GM23338 (cell line): Measurements from ENCODE around the gene FYB2. TPM values are rescaled to one million over a fixed set of nuclear protein-coding genes. Genes with fewer than 3 reads are reported as not detected.

Source experiments
- ATAC-seq: fragments of 200-7000 bp; cut with Tn5 transposase; 3 replicates; pipeline ENCODE4 v1.9.1; 2020
- DNase-seq: peaks from one replicate; pipeline ENCODE4 v3.0.0-alpha.2; 2015; ENCODE audit warnings: low spot score
- H2AFZ ChIP-seq: fragments of 200-600 bp; sonication (generic); 2 replicates; pipeline ENCODE4 v1.8.0; 2016; ENCODE audit warnings: antibody characterized with exemption, mild to moderate bottlenecking, moderate library complexity
- H3F3A ChIP-seq: fragments of 200-600 bp; sonication (generic); replicated peaks from 2 replicates; pipeline ENCODE4 v1.8.0; 2017; ENCODE audit warnings: antibody characterized with exemption, mixed run types, low read depth
- H3K27ac ChIP-seq: fragments of 200-600 bp; sonication (generic); 2 replicates; pipeline ENCODE4 v1.6.1; 2016; ENCODE audit warnings: low read depth
- H3K27me3 ChIP-seq: fragments of 200-600 bp; sonication (generic); 2 replicates; pipeline ENCODE4 v1.8.0; 2016; ENCODE audit warnings: mild to moderate bottlenecking, mixed run types, moderate library complexity; ENCODE audit not compliant: insufficient read depth
- H3K36me3 ChIP-seq: fragments of 200-600 bp; sonication (generic); 2 replicates; pipeline ENCODE4 v1.8.0; 2016; ENCODE audit warnings: mild to moderate bottlenecking; ENCODE audit not compliant: insufficient read depth
- H3K4me1 ChIP-seq: fragments of 200-600 bp; sonication (generic); 2 replicates; pipeline ENCODE4 v1.8.0; 2016; ENCODE audit warnings: mild to moderate bottlenecking, moderate library complexity; ENCODE audit not compliant: insufficient read depth
- H3K4me2 ChIP-seq: fragments of 200-600 bp; sonication (generic); 2 replicates; pipeline ENCODE4 v1.7.1; 2017; ENCODE audit warnings: mixed run types
- H3K4me3 ChIP-seq: fragments of 200-600 bp; sonication (generic); 2 replicates; pipeline ENCODE4 v1.6.1; 2016; ENCODE audit warnings: mixed run types
- H3K79me2 ChIP-seq: fragments of 200-600 bp; sonication (generic); replicated peaks from 2 replicates; pipeline ENCODE4 v1.8.0; 2017; ENCODE audit warnings: mild to moderate bottlenecking; ENCODE audit not compliant: insufficient read depth
- H3K9me2 ChIP-seq: fragments of 200-600 bp; sonication (generic); 2 replicates; pipeline ENCODE4 v1.8.0; 2017; ENCODE audit not compliant: insufficient read depth
- H4K20me1 ChIP-seq: fragments of 200-600 bp; sonication (generic); replicated peaks from 2 replicates; pipeline ENCODE4 v1.8.0; 2017; ENCODE audit warnings: mild to moderate bottlenecking; ENCODE audit not compliant: insufficient read depth
- H3K27ac Mint-ChIP-seq: 2 replicates; pipeline ENCODE4 v1.8.0; 2020; ENCODE audit warnings: inconsistent platforms, mild to moderate bottlenecking, moderate library complexity, mixed read lengths
- H3K27me3 Mint-ChIP-seq: 3 replicates; pipeline ENCODE4 v1.8.0; 2022; ENCODE audit warnings: low read depth, mild to moderate bottlenecking, moderate library complexity, mixed read lengths, inconsistent platforms; ENCODE audit not compliant: insufficient read depth, poor library complexity
- H3K36me3 Mint-ChIP-seq: 3 replicates; pipeline ENCODE4 v1.8.0; 2021; ENCODE audit warnings: low read depth, mild to moderate bottlenecking, inconsistent platforms, moderate library complexity, mixed read lengths
- H3K4me1 Mint-ChIP-seq: 3 replicates; pipeline ENCODE4 v1.8.0; 2020; ENCODE audit warnings: mild to moderate bottlenecking, inconsistent platforms, mixed read lengths
- H3K4me3 Mint-ChIP-seq: 3 replicates; pipeline ENCODE4 v1.8.0; 2021; ENCODE audit warnings: moderate library complexity, mild to moderate bottlenecking, inconsistent platforms, mixed read lengths
- H3K9me3 Mint-ChIP-seq: 3 replicates; pipeline ENCODE4 v1.8.0; 2020; ENCODE audit warnings: moderate library complexity, mild to moderate bottlenecking, inconsistent platforms, mixed read lengths
- EZH2 ChIP-seq: fragments of 200-600 bp; sonication (generic); IDR thresholded peaks from one replicate; pipeline ENCODE4 v1.8.0; 2017; ENCODE audit warnings: antibody characterized with exemption, mild to moderate bottlenecking, low read depth; ENCODE audit not compliant: unreplicated experiment
- EZH2phosphoT487 ChIP-seq: fragments of 200-600 bp; sonication (generic); IDR thresholded peaks from one replicate; pipeline ENCODE4 v1.8.1; 2018; ENCODE audit warnings: antibody characterized with exemption; ENCODE audit not compliant: unreplicated experiment
- JUNB ChIP-seq: IDR thresholded peaks from one replicate; pipeline ENCODE4 v1.6.1; 2016; ENCODE audit warnings: antibody characterized with exemption; ENCODE audit not compliant: unreplicated experiment
- NANOG ChIP-seq: IDR thresholded peaks from 2 replicates; pipeline ENCODE4 v1.6.1; 2016; ENCODE audit warnings: antibody characterized with exemption, borderline replicate concordance
- POLR2AphosphoS5 ChIP-seq: IDR thresholded peaks from 2 replicates; pipeline ENCODE4 v1.6.1; 2016; ENCODE audit warnings: antibody characterized with exemption, low read depth
- STAT1 ChIP-seq: IDR thresholded peaks from one replicate; pipeline ENCODE4 v1.6.1; 2016; ENCODE audit warnings: antibody characterized with exemption; ENCODE audit not compliant: unreplicated experiment
- ZNF114 ChIP-seq: fragments of 250-450 bp; sonication (Bioruptor Pico); IDR thresholded peaks from 2 replicates; pipeline ENCODE4 v1.5.0; 2020; ENCODE audit warnings: mild to moderate bottlenecking, moderate library complexity
- polyA plus RNA-seq: library from polyadenylated mRNA; unstranded; fragments of >200 nt; fragmentation: Nextera tagmentation; extraction: Ambion mirVana; gene quantifications from 2 replicates; pipeline ENCODE4 v1.2.1, GENCODE V29; 2016
- total RNA-seq: library from RNA; depleted of rRNA; stranded (reverse); fragments of >200 nt; shearing (Covaris generic); gene quantifications from 2 replicates; pipeline ENCODE4 v1.2.3, GENCODE V29; 2014
- TF ChIP-seq, protein P1 (sequence below): fragments of 250-450 bp; sonication (Bioruptor Pico); IDR thresholded peaks from 2 replicates; pipeline ENCODE4 v1.5.0; 2020; ENCODE audit warnings: mild to moderate bottlenecking, moderate library complexity
- TF ChIP-seq, protein P2 (sequence below), 2 experiments: fragments of 200-600 bp in 1 of 2; sonication (generic) in 1 of 2; conservative IDR thresholded peaks; 2 replicates each; pipeline versions ENCODE4 v1.5.1 to v1.6.1; 2016 to 2017; ENCODE audit warnings: antibody characterized with exemption in 2 of 2, low read depth in 2 of 2, mild to moderate bottlenecking in 2 of 2, moderate library complexity in 1 of 2
- TF ChIP-seq, protein P3 (sequence below): IDR thresholded peaks from one replicate; pipeline ENCODE4 v1.6.1; 2018; ENCODE audit warnings: antibody characterized with exemption; ENCODE audit not compliant: unreplicated experiment

The FYB2 gene
- total and polyA plus RNA-seq, 2 experiments from 2014 or later, result 0.39 TPM; not detected in 1

DNA sequence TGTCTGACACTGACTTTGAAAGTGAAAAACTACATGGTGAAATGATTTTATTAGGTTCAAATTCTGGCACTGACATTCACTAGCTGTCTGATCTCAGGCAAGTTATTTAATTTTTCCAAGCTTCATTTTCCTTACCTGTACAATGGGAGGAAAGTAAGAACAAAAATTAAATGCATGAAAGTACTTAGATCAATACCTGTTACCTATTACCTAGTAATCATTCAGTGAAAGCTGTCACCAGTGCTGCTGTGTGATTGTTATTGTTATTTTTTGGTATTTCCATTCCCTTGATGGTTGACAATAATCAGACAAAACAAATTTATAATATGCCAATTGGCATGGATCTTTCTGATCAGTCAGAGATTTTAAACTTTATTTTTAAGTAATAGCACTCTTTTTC, 37.0 kb upstream of the FYB2 start (continued):
- TF ChIP-seq, protein P1, sequence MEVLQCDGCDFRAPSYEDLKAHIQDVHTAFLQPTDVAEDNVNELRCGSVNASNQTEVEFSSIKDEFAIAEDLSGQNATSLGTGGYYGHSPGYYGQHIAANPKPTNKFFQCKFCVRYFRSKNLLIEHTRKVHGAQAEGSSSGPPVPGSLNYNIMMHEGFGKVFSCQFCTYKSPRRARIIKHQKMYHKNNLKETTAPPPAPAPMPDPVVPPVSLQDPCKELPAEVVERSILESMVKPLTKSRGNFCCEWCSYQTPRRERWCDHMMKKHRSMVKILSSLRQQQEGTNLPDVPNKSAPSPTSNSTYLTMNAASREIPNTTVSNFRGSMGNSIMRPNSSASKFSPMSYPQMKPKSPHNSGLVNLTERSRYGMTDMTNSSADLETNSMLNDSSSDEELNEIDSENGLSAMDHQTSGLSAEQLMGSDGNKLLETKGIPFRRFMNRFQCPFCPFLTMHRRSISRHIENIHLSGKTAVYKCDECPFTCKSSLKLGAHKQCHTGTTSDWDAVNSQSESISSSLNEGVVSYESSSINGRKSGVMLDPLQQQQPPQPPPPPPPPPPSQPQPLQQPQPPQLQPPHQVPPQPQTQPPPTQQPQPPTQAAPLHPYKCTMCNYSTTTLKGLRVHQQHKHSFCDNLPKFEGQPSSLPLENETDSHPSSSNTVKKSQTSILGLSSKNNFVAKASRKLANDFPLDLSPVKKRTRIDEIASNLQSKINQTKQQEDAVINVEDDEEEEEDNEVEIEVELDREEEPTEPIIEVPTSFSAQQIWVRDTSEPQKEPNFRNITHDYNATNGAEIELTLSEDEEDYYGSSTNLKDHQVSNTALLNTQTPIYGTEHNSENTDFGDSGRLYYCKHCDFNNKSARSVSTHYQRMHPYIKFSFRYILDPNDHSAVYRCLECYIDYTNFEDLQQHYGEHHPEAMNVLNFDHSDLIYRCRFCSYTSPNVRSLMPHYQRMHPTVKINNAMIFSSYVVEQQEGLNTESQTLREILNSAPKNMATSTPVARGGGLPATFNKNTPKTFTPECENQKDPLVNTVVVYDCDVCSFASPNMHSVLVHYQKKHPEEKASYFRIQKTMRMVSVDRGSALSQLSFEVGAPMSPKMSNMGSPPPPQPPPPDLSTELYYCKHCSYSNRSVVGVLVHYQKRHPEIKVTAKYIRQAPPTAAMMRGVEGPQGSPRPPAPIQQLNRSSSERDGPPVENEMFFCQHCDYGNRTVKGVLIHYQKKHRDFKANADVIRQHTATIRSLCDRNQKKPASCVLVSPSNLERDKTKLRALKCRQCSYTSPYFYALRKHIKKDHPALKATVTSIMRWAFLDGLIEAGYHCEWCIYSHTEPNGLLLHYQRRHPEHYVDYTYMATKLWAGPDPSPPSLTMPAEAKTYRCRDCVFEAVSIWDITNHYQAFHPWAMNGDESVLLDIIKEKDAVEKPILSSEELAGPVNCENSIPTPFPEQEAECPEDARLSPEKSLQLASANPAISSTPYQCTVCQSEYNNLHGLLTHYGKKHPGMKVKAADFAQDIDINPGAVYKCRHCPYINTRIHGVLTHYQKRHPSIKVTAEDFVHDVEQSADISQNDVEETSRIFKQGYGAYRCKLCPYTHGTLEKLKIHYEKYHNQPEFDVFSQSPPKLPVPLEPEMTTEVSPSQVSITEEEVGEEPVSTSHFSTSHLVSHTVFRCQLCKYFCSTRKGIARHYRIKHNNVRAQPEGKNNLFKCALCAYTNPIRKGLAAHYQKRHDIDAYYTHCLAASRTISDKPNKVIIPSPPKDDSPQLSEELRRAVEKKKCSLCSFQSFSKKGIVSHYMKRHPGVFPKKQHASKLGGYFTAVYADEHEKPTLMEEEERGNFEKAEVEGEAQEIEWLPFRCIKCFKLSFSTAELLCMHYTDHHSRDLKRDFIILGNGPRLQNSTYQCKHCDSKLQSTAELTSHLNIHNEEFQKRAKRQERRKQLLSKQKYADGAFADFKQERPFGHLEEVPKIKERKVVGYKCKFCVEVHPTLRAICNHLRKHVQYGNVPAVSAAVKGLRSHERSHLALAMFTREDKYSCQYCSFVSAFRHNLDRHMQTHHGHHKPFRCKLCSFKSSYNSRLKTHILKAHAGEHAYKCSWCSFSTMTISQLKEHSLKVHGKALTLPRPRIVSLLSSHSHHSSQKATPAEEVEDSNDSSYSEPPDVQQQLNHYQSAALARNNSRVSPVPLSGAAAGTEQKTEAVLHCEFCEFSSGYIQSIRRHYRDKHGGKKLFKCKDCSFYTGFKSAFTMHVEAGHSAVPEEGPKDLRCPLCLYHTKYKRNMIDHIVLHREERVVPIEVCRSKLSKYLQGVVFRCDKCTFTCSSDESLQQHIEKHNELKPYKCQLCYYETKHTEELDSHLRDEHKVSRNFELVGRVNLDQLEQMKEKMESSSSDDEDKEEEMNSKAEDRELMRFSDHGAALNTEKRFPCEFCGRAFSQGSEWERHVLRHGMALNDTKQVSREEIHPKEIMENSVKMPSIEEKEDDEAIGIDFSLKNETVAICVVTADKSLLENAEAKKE (CRISPR knock-in tag), result no peak
- TF ChIP-seq NANOG, result no peak
- TF ChIP-seq POLR2AphosphoS5, result no peak
- TF ChIP-seq EZH2phosphoT487, result no peak
- TF ChIP-seq, protein P2, sequence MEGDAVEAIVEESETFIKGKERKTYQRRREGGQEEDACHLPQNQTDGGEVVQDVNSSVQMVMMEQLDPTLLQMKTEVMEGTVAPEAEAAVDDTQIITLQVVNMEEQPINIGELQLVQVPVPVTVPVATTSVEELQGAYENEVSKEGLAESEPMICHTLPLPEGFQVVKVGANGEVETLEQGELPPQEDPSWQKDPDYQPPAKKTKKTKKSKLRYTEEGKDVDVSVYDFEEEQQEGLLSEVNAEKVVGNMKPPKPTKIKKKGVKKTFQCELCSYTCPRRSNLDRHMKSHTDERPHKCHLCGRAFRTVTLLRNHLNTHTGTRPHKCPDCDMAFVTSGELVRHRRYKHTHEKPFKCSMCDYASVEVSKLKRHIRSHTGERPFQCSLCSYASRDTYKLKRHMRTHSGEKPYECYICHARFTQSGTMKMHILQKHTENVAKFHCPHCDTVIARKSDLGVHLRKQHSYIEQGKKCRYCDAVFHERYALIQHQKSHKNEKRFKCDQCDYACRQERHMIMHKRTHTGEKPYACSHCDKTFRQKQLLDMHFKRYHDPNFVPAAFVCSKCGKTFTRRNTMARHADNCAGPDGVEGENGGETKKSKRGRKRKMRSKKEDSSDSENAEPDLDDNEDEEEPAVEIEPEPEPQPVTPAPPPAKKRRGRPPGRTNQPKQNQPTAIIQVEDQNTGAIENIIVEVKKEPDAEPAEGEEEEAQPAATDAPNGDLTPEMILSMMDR (conservative IDR thresholded peaks at IDR 0.05; ENCODE audit: low read depth in 2 of 2), result no peak

DNA sequence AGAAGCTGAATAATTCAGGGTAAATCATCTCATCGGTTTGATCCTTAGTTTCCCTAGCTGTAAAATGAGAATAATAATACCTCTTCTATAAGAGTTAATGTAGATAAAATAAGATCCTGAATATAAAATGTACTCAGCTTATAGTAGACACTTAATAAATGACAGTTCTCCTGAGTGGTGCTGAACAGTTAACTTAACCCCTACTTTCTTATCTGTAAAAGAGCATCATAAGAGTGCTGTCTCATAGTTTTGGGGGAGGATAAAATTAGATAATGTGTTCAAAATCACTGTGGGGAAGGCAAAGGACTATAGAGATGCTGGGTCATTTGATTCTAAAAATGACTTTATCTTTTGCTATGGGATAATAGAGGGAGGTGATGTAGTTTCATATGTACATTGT, 36.0 kb upstream of the FYB2 start:
- Mint-ChIP-seq H3K27ac (0 out of 2 replicates have a peak overlapping the region, but pooled peaks have one; percentile 17), H3K4me1 (peaks cover 4% of the 10 kb centered on the region), H3K27me3 (peaks cover 2% of the 10 kb centered on the region), H3K36me3 (no peaks in the 10 kb centered on the region), H3K4me3 (no peak overlapping the region), H3K9me3 (no peaks in the 10 kb centered on the region)
- Histone ChIP-seq H3K27me3 (no peaks in the 10 kb centered on the region), H3K27ac (no peak overlapping the region), H3K36me3 (no peaks in the 10 kb centered on the region), H3F3A (no peaks in the 10 kb centered on the region), H3K4me1 (peaks cover 7% of the 10 kb centered on the region), H4K20me1 (no peaks in the 10 kb centered on the region), H3K4me2 (no peak overlapping the region), H3K79me2 (no peaks in the 10 kb centered on the region), H2AFZ (no peak overlapping the region), H3K4me3 (no peak overlapping the region), H3K9me2 (peaks cover 2% of the 10 kb centered on the region)
- ATAC-seq, result no peak
- no peak for DNase-seq
- TF ChIP-seq, protein P2 (conservative IDR thresholded peaks at IDR 0.05; ENCODE audit: low read depth in 2 of 2), result no peak
- TF ChIP-seq EZH2, result no peak
- TF ChIP-seq EZH2phosphoT487, result no peak
- TF ChIP-seq JUNB, result no peak
- no peak for TF ChIP-seq POLR2AphosphoS5
- no peak for TF ChIP-seq STAT1
- TF ChIP-seq, protein P3, sequence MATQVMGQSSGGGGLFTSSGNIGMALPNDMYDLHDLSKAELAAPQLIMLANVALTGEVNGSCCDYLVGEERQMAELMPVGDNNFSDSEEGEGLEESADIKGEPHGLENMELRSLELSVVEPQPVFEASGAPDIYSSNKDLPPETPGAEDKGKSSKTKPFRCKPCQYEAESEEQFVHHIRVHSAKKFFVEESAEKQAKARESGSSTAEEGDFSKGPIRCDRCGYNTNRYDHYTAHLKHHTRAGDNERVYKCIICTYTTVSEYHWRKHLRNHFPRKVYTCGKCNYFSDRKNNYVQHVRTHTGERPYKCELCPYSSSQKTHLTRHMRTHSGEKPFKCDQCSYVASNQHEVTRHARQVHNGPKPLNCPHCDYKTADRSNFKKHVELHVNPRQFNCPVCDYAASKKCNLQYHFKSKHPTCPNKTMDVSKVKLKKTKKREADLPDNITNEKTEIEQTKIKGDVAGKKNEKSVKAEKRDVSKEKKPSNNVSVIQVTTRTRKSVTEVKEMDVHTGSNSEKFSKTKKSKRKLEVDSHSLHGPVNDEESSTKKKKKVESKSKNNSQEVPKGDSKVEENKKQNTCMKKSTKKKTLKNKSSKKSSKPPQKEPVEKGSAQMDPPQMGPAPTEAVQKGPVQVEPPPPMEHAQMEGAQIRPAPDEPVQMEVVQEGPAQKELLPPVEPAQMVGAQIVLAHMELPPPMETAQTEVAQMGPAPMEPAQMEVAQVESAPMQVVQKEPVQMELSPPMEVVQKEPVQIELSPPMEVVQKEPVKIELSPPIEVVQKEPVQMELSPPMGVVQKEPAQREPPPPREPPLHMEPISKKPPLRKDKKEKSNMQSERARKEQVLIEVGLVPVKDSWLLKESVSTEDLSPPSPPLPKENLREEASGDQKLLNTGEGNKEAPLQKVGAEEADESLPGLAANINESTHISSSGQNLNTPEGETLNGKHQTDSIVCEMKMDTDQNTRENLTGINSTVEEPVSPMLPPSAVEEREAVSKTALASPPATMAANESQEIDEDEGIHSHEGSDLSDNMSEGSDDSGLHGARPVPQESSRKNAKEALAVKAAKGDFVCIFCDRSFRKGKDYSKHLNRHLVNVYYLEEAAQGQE, result no peak
- TF ChIP-seq NANOG, result no peak
- TF ChIP-seq ZNF114 (CRISPR knock-in tag), result no peak
